Activated T-helper 2 cell treated with anti-CD3 and anti-CD28 coated beads, Interferon-gamma antibody, Interleukin-2, Interleukin-4, amounts not matched to agents 10 μg/mL and 5 μg/mL and 100 μg/mL, durations not matched to agents 14 hours and 24 hours and 36 hours (primary cell): Measurements from ENCODE around the gene PTGES3L. TPM values are rescaled to one million over a fixed set of nuclear protein-coding genes. Genes with fewer than 3 reads are reported as not detected.

Source experiments
- DNase-seq: peaks from one replicate; pipeline ENCODE4 v3.0.0; 2021; ENCODE audit warnings: low spot score
- H3K27ac Mint-ChIP-seq: one replicate; pipeline ENCODE4 v1.8.0; 2021; ENCODE audit warnings: mixed read lengths
- H3K27me3 Mint-ChIP-seq: one replicate; pipeline ENCODE4 v1.8.0; 2021; ENCODE audit warnings: low read depth, mixed read lengths
- H3K36me3 Mint-ChIP-seq: one replicate; pipeline ENCODE4 v1.8.0; 2021; ENCODE audit warnings: low read depth, mixed read lengths
- H3K4me1 Mint-ChIP-seq: one replicate; pipeline ENCODE4 v1.8.0; 2021; ENCODE audit warnings: low read depth, mixed read lengths
- H3K4me3 Mint-ChIP-seq: one replicate; pipeline ENCODE4 v1.8.0; 2021; ENCODE audit warnings: low read depth, mild to moderate bottlenecking, moderate library complexity, mixed read lengths
- H3K9me3 Mint-ChIP-seq: one replicate; pipeline ENCODE4 v1.8.0; 2021; ENCODE audit warnings: mixed read lengths
- intact Hi-C: fragments of 100-400 bp; cut with micrococcal nuclease; formaldehyde crosslinking; loops from one replicate; pipeline ENCODE4 v1.15.1; 2023
- total RNA-seq: library from RNA; stranded (reverse); gene quantifications from 2 replicates; pipeline ENCODE4 v1.2.3, GENCODE V29; 2022

PTGES3L gene
- 1.9 and 2.1 TPM in 2 replicates for total RNA-seq

- peaks cover 21% of the 10 kb centered on the region for H3K4me1 Mint-ChIP-seq
- intact Hi-C loops = loop anchor here (2.0 kb wide), 1 partner anchor 15 kb away; the partner anchor contains the start of gene AARSD1
- peaks cover 22% of the 10 kb centered on the region for H3K36me3 Mint-ChIP-seq
- H3K27me3 Mint-ChIP-seq = no peaks in the 10 kb centered on the region
- DNase-seq = peak; percentile 20
- H3K9me3 Mint-ChIP-seq = no peaks in the 10 kb centered on the region
- peak within 1 kb of the TSS; percentile 96 for H3K27ac Mint-ChIP-seq
- peak within 1 kb of the TSS; percentile 99 for H3K4me3 Mint-ChIP-seq
Observed at GRCh38 chr17:42979511-42980273, at the start of gene PTGES3L. Gene PTGES3L, minus strand, starts transcription at chr17:42980080. Its CDS starts 27 bp downstream, at chr17:42980053.

GRCh38 chr17:43028221-43028861 is 48.5 kb upstream of the PTGES3L start:
- Mint-ChIP-seq H3K9me3 (no peaks in the 10 kb centered on the region), H3K4me3 (no peak overlapping the region), H3K36me3 (no peaks in the 10 kb centered on the region), H3K27ac (no peak overlapping the region), H3K27me3 (peaks cover 11% of the 10 kb centered on the region), H3K4me1 (peaks cover 7% of the 10 kb centered on the region)
- DNase-seq = no peak
- intact Hi-C loops = no loop called here

- no peaks in the 10 kb centered on the region for H3K9me3 Mint-ChIP-seq
- H3K4me3 Mint-ChIP-seq = no peak overlapping the region
- intact Hi-C loops = no loop called here
- H3K27ac Mint-ChIP-seq = no peak overlapping the region
- peaks cover 11% of the 10 kb centered on the region for H3K27me3 Mint-ChIP-seq
- DNase-seq = no peak
- peaks cover 7% of the 10 kb centered on the region for H3K4me1 Mint-ChIP-seq
- H3K36me3 Mint-ChIP-seq = no peaks in the 10 kb centered on the region
Observed at GRCh38 chr17:43027091-43028032, 47.5 kb upstream of the PTGES3L start.

GRCh38 chr17:43026595-43026994 is 46.7 kb upstream of the PTGES3L start:
- Mint-ChIP-seq H3K9me3 (no peaks in the 10 kb centered on the region), H3K4me3 (no peak overlapping the region), H3K27me3 (peaks cover 11% of the 10 kb centered on the region), H3K27ac (no peak overlapping the region), H3K4me1 (peaks cover 7% of the 10 kb centered on the region), H3K36me3 (no peaks in the 10 kb centered on the region)
- no peak for DNase-seq
- intact Hi-C loops = no loop called here

GRCh38 chr17:43025766-43026537 is 46.1 kb upstream of the PTGES3L start:
- Mint-ChIP-seq H3K36me3 (no peaks in the 10 kb centered on the region), H3K27ac (no peak overlapping the region), H3K4me3 (no peak overlapping the region), H3K4me1 (peaks cover 10% of the 10 kb centered on the region), H3K27me3 (peaks cover 11% of the 10 kb centered on the region), H3K9me3 (no peaks in the 10 kb centered on the region)
- no peak for DNase-seq
- intact Hi-C loops = no loop called here

GRCh38 chr17:43025290-43025657 is 45.4 kb upstream of the PTGES3L start:
- H3K4me3 Mint-ChIP-seq = peak overlapping the region; percentile 55
- no peaks in the 10 kb centered on the region for H3K9me3 Mint-ChIP-seq
- peaks cover 11% of the 10 kb centered on the region for H3K27me3 Mint-ChIP-seq
- no peak overlapping the region for H3K27ac Mint-ChIP-seq
- no peaks in the 10 kb centered on the region for H3K36me3 Mint-ChIP-seq
- intact Hi-C loops = no loop called here
- H3K4me1 Mint-ChIP-seq = peaks cover 12% of the 10 kb centered on the region
- no peak for DNase-seq

- Mint-ChIP-seq H3K4me3 (peak within 1 kb of the TSS; percentile 90), H3K9me3 (no peaks in the 10 kb centered on the region), H3K4me1 (peaks cover 16% of the 10 kb centered on the region), H3K27me3 (peaks cover 11% of the 10 kb centered on the region), H3K27ac (peak within 1 kb of the TSS; percentile 84), H3K36me3 (no peaks in the 10 kb centered on the region)
- intact Hi-C loops = loop anchor here (5.0 kb wide), 3 partner anchors 148 to 458 kb away; partner anchors contain the start of genes DHX8 and NBR1
- DNase-seq = peak; percentile 69
Observed at GRCh38 chr17:43024407-43025289, 44.8 kb upstream of the PTGES3L start, which contains the start of gene RND2. Gene RND2, plus strand, starts transcription at chr17:43025231. Its CDS starts 117 bp downstream, at chr17:43025348.

- peak; percentile 49 for DNase-seq
- peak within 1 kb of the TSS; percentile 82 for H3K4me3 Mint-ChIP-seq
- intact Hi-C loops = loop anchor here (5.0 kb wide), 3 partner anchors 150 to 460 kb away; partner anchors contain the start of genes DHX8 and NBR1
- peaks cover 11% of the 10 kb centered on the region for H3K27me3 Mint-ChIP-seq
- H3K36me3 Mint-ChIP-seq = no peaks in the 10 kb centered on the region
- no peaks in the 10 kb centered on the region for H3K9me3 Mint-ChIP-seq
- H3K27ac Mint-ChIP-seq = no peak within 1 kb of the TSS
- H3K4me1 Mint-ChIP-seq = peaks cover 26% of the 10 kb centered on the region
Observed at GRCh38 chr17:43021741-43022512, 42.0 kb upstream of the PTGES3L start, which contains the start of gene VAT1. Gene VAT1, minus strand, starts transcription at chr17:43022385. Its CDS starts 63 bp downstream, at chr17:43022322.

GRCh38 chr17:43020789-43021740 is 41.2 kb upstream of the PTGES3L start:
- DNase-seq = no peak
- no peak overlapping the region for H3K27ac Mint-ChIP-seq

More at GRCh38 chr17:43020789-43021740, 41.2 kb upstream of the PTGES3L start:
- peaks cover 10% of the 10 kb centered on the region for H3K27me3 Mint-ChIP-seq
- no peaks in the 10 kb centered on the region for H3K9me3 Mint-ChIP-seq
- peak overlapping the region; percentile 82 for H3K4me3 Mint-ChIP-seq
- no peaks in the 10 kb centered on the region for H3K36me3 Mint-ChIP-seq
- peaks cover 26% of the 10 kb centered on the region for H3K4me1 Mint-ChIP-seq
- intact Hi-C loops = loop anchor here (5.0 kb wide), 3 partner anchors 151 to 461 kb away; partner anchors contain the start of genes DHX8 and NBR1
